HG02623 (cell line): ENCODE measurements around the gene TDO2.

Experiments used
- ATAC-seq: cut with Tn5 transposase; IDR thresholded peaks from one replicate; pipeline ENCODE4 v1.9.1; 2021; ENCODE audit warnings: moderate library complexity; ENCODE audit not compliant: unreplicated experiment

TDO2 gene

GRCh38 chr4:155952501-155952901 is 49.0 kb downstream of the TDO2 start:
- no peak for ATAC-seq

GRCh38 chr4:155953151-155954117 is 49.9 kb downstream of the TDO2 start, which contains the start of gene CTSO:
Gene CTSO, minus strand, starts transcription at chr4:155953866. Its CDS starts 19 bp downstream, at chr4:155953847.
- ATAC-seq, result peak; percentile 93

- no peak for ATAC-seq
Observed at GRCh38 chr4:155954118-155954685, 50.7 kb downstream of the TDO2 start.

- ATAC-seq, result no peak
Observed at GRCh38 chr4:155954939-155955338, 51.4 kb downstream of the TDO2 start.

- no peak for ATAC-seq
Observed at GRCh38 chr4:155956461-155956860, 53.0 kb downstream of the TDO2 start.

GRCh38 chr4:155959417-155959816 is 55.9 kb downstream of the TDO2 start:
- ATAC-seq, result no peak

- no peak for ATAC-seq
Observed at GRCh38 chr4:155960522-155960921, 57.0 kb downstream of the TDO2 start.

GRCh38 chr4:155961575-155961974 is 58.1 kb downstream of the TDO2 start:
- no peak for ATAC-seq

- no peak for ATAC-seq
Observed at GRCh38 chr4:155962767-155963166, 59.3 kb downstream of the TDO2 start.

- ATAC-seq, result no peak
Observed at GRCh38 chr4:155964016-155964891, 60.8 kb downstream of the TDO2 start.

- no peak for ATAC-seq
Observed at GRCh38 chr4:155966171-155966570, 62.7 kb downstream of the TDO2 start.

GRCh38 chr4:155966731-155967395 is 63.4 kb downstream of the TDO2 start:
- ATAC-seq, result no peak
